Measurements from ENCODE around the gene GPR4.
A peak's percentile ranks its signal among the peaks of the same experiment; 100 is the strongest.

Gene GPR4

DNA sequence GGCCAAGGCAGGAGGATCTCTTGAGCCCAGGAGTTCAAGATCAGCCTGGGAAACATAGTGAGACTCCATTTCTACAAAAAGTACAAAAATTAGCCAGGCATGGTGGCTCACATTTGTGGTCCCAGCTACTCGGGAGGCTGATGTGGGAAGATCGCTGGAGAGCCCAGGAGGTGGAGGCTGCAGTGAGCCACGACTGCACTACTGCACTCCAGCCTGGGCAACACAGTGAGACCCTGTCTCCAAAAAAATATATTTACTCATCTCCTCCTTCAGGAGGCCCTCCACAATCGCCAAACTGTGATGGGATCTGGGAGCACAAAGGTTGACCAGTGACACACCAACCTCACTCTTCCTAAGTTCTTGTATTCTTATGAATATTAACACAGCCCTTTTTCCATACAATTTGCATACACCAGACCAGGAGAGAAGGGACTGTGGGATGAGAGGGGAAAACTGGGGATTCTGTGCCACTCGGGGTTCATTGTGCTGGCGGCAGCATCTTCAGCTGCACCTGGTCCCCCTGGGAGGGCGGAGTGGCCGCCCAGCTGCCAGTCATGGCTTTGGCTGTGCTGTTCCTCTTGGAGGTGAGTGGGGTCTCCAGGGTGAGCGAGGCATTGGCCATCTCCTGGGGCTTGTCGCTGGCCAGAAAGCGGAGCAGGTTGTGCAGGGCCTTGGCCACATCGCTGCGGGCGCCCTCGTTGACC is 11.6 kb downstream of the GPR4 start:
- DNase-seq (ENCODE audit: low read depth in 3 of 3, low spot score in 1 of 3), result no peak

DNA sequence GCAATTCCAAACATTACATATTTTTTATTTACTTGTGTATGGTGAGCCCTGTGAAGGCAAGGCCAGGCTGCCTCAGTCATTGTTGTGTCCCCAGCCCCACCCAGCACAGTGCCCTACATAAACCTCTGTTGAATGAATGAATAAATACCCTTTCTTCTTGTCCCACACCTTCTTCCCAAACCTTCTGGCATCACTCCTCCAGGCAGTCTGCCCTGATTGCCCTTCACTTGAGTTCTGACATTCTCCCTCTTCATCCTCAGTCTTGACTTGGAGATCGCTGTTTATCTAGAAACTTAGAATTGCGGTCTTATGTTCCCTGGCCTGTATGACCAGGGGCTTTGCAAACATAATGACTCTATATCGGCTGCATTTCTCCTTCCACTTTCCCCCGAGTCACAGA is 12.2 kb downstream of the GPR4 start:
- no peak for DNase-seq (ENCODE audit: low read depth in 3 of 3, low spot score in 1 of 3)

DNA sequence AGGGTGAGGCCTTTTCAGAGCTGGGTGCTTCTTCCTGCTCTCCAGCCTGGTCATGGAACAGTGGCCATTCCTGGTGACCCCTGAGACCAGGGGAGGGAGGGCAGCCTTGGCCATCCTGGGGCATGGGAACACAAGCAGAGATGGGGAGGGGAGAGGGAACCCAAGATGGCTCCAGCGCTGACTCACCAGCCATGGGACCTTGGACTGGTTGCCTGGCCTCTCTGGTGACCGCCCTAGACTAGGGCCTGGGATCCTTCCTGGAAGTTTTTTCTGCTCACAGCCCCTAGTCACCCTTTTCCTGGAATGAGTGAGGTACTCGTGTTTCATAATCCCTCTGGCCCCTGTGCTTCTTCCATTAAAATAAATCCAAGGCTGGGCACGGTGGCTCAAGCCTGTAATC is 14.1 kb downstream of the GPR4 start:
- no peak for DNase-seq (ENCODE audit: low read depth in 3 of 3, low spot score in 1 of 3)

DNA sequence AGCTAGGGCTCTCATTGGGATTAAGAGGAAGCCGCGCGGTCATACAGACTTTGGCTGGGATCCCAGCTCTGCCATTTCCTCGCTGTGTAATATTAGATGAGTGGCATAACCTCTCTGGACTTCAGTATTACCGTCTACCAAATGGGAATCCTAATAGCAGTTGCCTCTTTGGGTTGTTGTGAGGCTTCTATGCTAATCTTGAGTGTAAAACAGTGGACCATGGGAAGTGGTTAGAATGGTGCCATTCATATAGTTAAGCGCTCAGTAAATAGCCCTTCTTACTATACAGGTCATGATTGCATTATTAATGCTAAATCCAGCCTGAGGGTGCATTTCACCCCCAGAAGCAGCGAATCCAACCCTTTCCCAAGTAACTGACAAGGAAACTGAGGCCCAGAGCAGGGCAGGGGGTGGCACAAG is 16.8 kb downstream of the GPR4 start:
- DNase-seq (ENCODE audit: low read depth in 3 of 3, low spot score in 1 of 3), result no peak

DNA sequence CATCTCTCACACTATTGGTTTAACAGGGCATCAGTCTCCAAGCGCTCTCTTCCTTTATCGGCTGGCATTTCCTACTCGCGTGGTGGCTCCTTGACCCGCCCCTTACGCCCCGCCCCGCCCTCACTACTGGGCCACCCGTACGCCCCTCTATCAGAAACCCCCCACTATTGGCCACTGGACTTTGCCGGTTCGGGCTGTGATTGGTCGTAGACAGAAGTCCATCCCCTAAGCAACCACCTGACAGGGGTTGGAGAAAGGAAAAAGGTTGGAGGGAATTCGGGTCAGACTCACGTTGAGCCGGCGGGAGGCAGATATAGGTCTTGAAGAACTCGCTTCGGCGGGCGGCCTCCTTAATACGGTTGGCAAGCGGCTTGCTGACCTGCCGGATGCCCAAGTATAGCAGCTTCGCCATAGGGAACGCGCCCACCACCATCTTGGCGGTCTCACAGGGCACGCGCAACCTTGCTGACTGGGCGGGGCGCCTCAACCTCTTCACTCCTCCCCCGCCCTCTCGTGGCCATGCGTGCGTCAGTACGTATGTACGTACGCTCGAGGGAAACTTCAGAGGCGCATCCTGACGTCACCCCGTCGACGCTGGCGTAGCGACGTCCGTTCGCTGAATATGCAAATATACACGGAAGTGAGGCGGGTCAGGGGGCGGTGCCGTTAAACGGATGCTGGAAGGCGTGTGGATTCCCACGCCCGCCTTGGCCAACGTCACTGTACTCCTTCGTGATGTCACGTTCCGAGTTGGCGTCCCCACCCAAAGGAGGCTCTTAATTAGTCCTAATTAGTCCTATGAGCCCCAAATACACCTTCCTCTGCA is 17.5 kb downstream of the GPR4 start, which contains the start of gene OPA3:
Gene OPA3 (minus strand): TSS at position 471 of the 826 bp plus-strand sequence. CDS start 38 bp downstream, at position 433.
- DNase-seq (ENCODE audit: low read depth in 3 of 3, low spot score in 1 of 3), result peak; percentile 96 to 97 (median 97)

GRCh38 chr19:45581576-45581975 is 20.4 kb downstream of the GPR4 start:
- DNase-seq (ENCODE audit: low read depth in 3 of 3, low spot score in 1 of 3), result no peak

- no peak for DNase-seq (ENCODE audit: low read depth in 3 of 3, low spot score in 1 of 3)
Measured at GRCh38 chr19:45578861-45579260, 23.2 kb downstream of the GPR4 start.

GRCh38 chr19:45577111-45577905 is 24.7 kb downstream of the GPR4 start:
- no peak for DNase-seq (ENCODE audit: low read depth in 3 of 3, low spot score in 1 of 3)

- no peak for DNase-seq (ENCODE audit: low read depth in 3 of 3, low spot score in 1 of 3)
Measured at GRCh38 chr19:45576682-45577081, 25.3 kb downstream of the GPR4 start.

GRCh38 chr19:45575216-45575615 is 26.8 kb downstream of the GPR4 start:
- DNase-seq (ENCODE audit: low read depth in 3 of 3, low spot score in 1 of 3), result no peak

- no peak for DNase-seq (ENCODE audit: low read depth in 3 of 3, low spot score in 1 of 3)
Measured at GRCh38 chr19:45574526-45574925, 27.5 kb downstream of the GPR4 start.

GRCh38 chr19:45571457-45572220 is 30.4 kb downstream of the GPR4 start:
- no peak for DNase-seq (ENCODE audit: low read depth in 3 of 3, low spot score in 1 of 3)

- peak in 1 of 3 donors; percentile 44 for DNase-seq (ENCODE audit: low read depth in 3 of 3, low spot score in 1 of 3)
Measured at GRCh38 chr19:45569619-45570421, 32.2 kb downstream of the GPR4 start.

GRCh38 chr19:45568732-45569131 is 33.3 kb downstream of the GPR4 start:
- no peak for DNase-seq (ENCODE audit: low read depth in 3 of 3, low spot score in 1 of 3)

DNA sequence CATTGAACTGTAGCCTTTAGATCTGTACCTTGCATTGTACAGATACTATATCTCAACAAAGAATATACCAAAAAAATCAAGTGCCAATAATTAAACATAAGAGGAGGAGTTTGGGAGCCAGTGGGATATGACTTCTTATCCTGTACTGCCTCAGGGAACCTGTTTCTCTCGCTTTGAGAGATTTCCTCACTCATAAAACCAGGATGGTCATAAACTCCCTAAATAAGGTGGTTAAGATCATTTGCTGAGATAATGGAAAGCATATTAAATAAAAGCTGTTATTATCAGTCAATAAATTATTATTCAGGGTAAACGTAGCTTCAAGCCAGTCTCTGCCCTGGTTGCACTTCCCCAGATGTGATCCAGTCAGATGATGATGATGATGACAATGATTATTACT is 34.4 kb downstream of the GPR4 start:
- no peak for DNase-seq (ENCODE audit: low read depth in 3 of 3, low spot score in 1 of 3)

DNA sequence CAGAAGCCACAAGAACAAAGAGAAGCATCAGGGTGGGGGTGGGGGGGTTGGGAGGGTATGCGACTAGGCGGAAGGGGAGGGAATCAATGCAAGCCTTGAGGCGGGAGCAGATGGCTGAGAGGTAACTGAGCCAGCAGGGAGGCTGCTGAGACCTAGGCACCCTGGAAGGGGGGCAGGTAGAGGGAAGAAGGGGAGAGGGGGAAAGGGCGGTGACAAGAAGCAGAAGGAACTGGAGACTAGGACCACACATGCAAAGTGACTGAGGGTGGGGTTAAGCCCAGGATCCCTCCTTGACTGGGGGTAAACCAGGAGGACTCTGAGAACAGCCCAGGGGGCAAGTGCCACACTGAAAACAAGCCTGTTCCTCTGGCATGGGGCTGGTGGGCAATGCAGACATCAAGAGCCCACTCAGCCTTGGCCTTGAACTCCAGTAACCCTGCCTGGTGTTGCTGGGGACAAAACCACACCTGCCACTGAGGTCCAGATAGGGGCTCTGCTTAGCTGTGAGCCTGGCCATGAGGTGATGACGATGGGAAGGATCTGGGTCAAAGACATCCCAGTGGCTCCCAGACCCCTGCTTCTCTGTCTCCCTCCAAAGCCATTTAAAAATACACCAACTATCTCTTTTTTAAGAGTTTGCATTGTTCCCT is 37.8 kb downstream of the GPR4 start:
- no peak for DNase-seq (ENCODE audit: low read depth in 3 of 3, low spot score in 1 of 3)

GRCh38 chr19:45560686-45561085 is 41.3 kb downstream of the GPR4 start:
- DNase-seq (ENCODE audit: low read depth in 3 of 3, low spot score in 1 of 3), result no peak

- no peak for DNase-seq (ENCODE audit: low read depth in 3 of 3, low spot score in 1 of 3)
Measured at GRCh38 chr19:45560038-45560437, 42.0 kb downstream of the GPR4 start.

- peak; percentile 27 to 37 (median 28) for DNase-seq (ENCODE audit: low read depth in 3 of 3, low spot score in 1 of 3)
Measured at GRCh38 chr19:45558399-45558878, 43.6 kb downstream of the GPR4 start.

All from stimulated activated CD4-positive, alpha-beta T cell treated with anti-CD3 and anti-CD28 coated beads, TNF-alpha, amount 100 ng/mL, for 1 hour (primary cell).